HG02642 (cell line): Measurements from ENCODE around the gene PROM1.

Experiments
- ATAC-seq: cut with Tn5 transposase; IDR thresholded peaks from one replicate; pipeline ENCODE4 v1.9.1; 2021; ENCODE audit warnings: mild to moderate bottlenecking; ENCODE audit not compliant: unreplicated experiment, poor library complexity

PROM1 gene

GRCh38 chr4:15958562-15958961 lies 125.3 kb downstream of the PROM1 start:
- no peak for ATAC-seq

GRCh38 chr4:15956179-15956850 lies 127.5 kb downstream of the PROM1 start:
- peak; percentile 96 for ATAC-seq

DNA sequence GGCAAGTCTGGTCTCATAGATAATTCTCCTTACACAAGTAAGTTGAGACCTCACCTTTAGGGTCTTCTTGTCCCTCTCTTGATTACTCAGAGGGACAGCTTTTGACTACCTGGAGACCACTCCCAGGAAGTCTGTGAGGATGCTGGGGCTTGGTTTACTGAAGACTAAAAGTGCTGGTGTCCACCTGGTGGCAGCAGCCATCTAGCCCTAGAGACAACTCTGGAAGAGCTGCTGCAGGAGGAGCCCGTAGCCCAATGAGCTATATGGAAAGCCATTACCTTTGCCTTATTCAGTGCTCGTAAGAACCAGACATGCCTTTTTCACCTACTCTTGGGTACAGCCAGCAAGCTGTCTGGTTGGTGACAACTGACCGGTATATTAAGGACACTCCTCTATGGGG lies 128.2 kb downstream of the PROM1 start:
- ATAC-seq = peak; percentile 6

DNA sequence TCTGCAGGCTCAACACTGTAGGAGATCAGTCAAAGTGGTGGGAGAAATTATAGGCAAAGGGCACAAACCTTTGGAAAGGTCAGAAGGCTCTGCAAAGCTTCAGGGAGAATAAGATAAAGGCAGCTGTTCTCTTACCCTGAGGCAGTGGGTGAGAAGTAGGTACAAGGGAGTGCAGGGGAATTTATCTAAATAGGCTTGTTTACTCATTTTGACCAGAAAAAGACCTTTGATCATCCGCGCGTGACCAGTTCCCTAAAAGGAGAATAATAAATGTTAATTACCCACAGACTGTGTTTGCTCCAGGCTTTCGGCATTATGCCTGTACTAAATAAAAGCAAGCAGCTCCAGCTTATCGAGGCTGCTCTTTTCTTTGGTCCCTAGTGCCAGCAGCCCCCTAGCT lies 130.2 kb downstream of the PROM1 start:
- no peak for ATAC-seq

DNA sequence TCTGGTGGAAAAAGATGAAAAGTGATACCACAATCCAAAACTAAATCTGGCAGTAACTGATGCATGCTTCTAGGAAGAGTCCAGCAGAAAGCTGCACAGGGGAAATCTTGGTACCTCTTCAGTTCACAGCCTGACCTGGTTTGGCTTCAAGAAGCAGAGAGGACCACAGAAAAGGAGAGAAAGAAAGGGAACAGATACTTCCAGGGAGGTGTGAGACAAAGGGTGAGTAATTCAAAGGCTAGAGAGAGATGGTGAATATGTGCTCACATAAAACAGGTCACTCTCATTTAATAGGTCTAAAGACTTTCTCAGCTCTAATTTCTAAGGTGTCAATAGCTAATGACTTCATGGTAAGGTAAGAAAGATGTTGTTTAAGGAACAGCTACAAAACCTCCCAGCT lies 132.0 kb downstream of the PROM1 start:
- ATAC-seq = no peak

- no peak for ATAC-seq
These were observed 135.0 kb downstream of the PROM1 start for GRCh38 chr4:15948826-15949225.

DNA sequence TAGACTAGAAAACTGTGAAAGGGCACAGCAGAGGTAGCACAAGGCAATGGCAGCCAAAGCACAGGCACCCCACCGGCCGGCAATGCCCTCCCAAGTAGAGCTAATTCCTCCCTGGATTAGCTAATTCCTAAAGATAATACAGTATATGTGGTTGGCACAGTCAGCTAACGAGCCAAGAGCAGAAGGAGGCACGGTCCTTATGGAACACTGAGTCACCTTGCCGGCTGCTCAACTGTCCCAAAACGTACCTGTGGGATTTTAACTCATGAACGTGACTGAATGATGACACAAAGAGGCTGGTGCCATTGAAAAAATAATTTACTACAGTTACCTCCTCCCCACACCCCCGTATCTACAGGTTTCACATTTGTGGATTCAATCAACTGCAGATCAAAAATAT lies 136.1 kb downstream of the PROM1 start:
- ATAC-seq = no peak

DNA sequence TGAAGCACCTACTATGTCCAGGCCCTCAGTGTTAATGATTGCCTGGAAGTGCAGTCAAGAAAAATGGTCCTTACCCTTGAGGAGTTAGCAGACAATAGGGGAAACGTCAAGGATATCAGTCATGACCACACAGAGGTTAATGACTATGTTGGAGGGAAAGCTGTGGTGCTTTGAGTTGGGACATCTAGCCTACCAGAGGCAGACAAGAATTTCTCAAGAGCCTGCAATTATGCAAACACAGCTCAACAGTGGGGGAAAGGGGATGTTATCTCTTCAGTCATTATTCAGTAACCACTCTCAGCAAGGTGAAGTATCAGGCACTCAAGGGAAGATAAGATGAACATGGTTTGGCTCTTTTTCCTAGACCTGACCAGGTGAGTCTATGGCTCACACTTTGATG lies 138.3 kb downstream of the PROM1 start:
- no peak for ATAC-seq

DNA sequence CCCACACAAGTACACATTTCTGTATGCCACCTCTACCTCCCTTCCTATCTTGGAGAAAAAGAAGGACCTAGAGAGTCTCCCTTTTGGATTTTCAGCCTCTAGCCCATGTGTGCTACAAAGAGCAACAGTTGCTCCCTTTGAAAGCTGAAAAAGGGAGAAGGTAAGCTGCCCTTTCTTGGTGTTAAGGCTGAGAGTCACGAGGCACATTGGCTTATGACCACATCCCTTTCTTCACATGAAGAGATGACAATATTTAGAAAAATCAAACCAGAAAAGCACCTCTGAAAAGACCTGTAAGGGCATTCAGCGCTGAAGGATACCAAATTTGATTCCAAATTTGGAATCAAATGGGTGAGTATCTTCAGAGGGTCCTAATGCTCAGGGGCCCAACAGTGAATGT lies 138.9 kb downstream of the PROM1 start:
- ATAC-seq = no peak

DNA sequence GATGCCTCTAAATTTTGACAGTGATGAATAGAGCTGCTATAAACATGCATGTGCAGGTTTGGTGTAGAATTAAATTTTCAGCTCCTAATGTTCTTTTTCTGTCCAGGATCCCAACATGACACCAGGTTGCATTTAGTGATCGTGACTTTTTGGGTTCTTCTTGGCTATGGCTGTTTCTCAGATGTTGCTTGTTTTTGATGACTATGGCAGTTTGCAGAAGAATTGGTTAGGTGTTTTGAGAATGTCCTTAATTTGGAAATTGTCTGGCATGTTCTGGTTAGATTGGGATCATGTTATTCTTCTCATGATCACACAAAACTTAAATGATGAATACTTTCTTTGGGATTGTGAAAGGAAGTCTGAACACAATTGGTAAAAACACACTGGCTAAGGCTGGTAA lies 141.5 kb downstream of the PROM1 start:
- ATAC-seq = no peak

DNA sequence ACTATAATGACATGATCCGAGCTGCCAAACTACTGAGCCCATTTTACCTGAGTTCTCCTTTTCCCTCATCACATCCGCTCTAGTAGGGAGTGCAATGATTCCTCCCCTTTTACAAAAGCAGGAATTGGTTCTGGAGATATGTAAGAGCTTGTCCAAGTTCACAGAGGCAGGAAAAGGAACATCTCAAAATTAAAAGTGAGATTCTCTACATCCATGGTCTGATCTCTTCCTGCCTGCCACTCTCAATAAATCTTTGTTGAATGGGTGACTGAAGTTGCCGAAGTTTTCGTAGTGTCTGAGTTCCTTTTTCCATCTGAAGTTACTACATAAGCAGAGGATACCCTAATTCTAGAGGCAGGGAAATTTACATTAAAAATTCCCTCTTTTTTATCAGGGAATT lies 145.2 kb downstream of the PROM1 start, which contains the start of gene FGFBP1:
Gene FGFBP1, minus strand, starts transcription at position 101 of the 400 bp plus-strand sequence. CDS start 2,108 bp downstream, outside the sequence.
- no peak for ATAC-seq

GRCh38 chr4:15938182-15938581 lies 145.6 kb downstream of the PROM1 start:
- no peak for ATAC-seq

DNA sequence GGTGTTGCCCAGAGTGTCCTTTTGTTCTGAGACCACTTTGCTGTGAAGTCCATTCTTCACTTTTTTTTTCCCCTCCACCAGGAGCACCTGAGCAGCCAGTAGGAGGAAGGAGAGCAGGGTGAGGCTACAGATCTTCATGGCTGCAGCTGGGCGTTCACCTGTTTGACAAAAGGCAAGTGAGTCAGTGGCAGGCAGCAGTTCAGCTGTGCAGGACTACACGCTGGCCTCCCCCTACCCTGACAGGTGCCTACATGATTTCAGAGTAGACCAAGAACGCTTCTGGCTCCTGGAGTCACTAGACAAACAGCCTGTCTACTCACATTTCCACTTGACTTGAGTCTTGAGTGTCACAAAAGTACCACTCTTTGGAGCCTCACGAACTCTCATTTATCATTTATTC lies 147.3 kb downstream of the PROM1 start:
- ATAC-seq = no peak

- no peak for ATAC-seq
These were observed 148.1 kb downstream of the PROM1 start for GRCh38 chr4:15935504-15936402.

- no peak for ATAC-seq
These were observed 149.6 kb downstream of the PROM1 start for GRCh38 chr4:15934259-15934658.

DNA sequence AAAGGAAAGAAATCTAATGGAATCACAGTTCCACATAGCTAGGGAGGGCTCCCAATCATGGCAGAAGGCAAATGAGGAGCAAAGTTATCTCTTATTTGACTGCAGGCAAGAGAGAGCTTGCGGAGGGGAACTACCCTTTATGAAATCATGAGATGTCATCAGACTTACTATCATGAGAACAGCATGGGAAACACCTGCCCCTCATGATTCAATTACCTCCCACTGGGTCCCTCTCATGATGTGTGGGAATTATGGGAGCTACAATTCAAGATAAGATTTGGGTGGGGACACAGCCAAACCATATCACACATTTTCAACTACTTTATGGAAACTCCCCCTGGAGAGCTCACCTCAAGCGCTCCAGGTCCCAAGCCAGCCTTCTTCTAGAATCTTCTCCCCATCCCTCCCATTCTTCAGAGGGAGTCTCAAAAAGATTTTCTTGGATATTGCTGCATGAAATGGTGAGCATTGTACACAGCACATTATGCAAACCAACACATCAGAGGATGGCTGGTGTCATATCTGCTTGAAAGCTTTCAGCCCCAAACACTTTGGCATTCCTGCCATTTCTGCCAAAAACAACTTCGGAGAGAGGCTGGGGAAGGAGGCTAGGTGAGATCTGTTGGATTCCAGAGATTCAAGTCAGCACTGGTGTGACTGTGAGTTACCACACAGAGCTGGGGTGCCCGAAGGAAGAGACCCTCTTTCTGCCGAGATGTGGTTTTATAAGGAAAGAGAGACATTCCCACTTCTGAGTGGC lies 152.2 kb downstream of the PROM1 start:
- ATAC-seq = no peak

DNA sequence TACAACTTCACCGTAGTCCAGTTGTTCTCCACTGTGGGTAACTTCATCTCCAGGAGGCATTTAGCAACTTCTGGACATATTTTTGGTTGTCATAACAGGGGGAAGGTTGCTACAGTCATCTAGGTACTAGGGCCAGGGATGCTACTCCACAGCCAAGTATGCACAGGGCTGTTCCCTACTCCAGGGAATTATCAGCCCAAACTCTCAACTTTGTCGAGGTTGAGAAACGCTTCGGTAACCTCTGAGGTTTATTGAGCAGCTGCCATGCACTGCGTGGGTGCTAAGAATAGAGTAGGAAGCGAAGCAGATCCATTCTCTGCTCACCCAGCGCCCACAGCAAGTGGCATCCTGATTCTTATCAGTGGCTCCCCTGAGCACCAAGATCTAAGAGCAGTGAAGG lies 153.5 kb downstream of the PROM1 start:
- peak; percentile 68 for ATAC-seq

DNA sequence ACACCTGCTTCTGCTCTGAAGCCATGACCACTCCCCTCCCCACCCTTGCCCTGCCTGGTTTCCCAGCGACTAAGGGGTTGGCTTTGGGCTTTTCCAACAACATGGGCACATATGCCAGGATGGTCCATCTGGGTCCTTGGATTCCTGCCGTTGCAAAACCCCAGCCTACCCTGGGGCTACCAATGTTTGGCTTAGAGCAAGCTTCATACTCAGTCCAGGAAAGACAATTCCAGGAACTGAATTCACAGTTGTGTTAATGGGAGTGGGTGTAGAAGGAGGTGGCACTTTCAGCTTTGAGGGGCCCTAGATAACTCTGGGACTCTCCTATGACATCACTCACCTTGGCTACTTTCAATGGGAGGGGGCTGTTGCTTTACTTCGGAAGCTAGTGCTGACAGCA lies 154.3 kb downstream of the PROM1 start:
- ATAC-seq = no peak

GRCh38 chr4:15928883-15929282 lies 154.9 kb downstream of the PROM1 start:
- no peak for ATAC-seq

GRCh38 chr4:15926486-15926885 lies 157.3 kb downstream of the PROM1 start:
- no peak for ATAC-seq

GRCh38 chr4:15925830-15926229 lies 158.0 kb downstream of the PROM1 start:
- no peak for ATAC-seq
